Measurements from ENCODE around the gene SPIRE2. TPM values are rescaled to one million over a fixed set of nuclear protein-coding genes. Genes with fewer than 3 reads are reported as not detected.
A peak's percentile ranks its signal among the peaks of the same experiment; 100 is the strongest.
"Not testable (repeated sequence)": the region's sequence is repeated elsewhere in the genome, so short reads cannot be mapped to it uniquely, and the experiment has no call there.

The SPIRE2 gene
- total and polyA plus RNA-seq, 7 donors: 0.82 to 44.0 (median 5.3) TPM

DNA sequence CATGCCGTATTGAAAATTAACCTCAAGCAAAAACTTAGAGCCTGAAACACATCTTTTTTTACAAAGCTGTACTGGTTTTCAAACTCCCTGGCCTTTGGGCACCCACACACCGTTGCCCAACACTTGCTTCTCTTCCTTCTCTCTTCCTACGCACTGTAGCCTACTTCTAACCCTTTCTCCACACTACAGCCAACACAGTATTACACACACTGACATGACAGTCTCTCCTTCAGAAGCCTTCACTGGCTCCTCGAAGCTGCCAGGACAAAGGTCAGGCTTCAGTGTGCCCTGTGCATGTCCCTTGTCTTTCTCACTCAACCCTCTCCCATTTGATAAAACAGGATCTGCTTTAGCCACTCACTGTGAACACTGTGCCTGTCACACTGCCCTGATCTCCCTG lies 19.8 kb upstream of the SPIRE2 start:
- no peak for DNase-seq
- H3K27me3 ChIP-seq: no peaks in the 10 kb centered on the region
- H3K4me1 ChIP-seq: no peaks in the 10 kb centered on the region
- no peak overlapping the region for H3K4me3 ChIP-seq
- no peak overlapping the region for H3K27ac ChIP-seq
- H3K36me3 ChIP-seq: no peaks in the 10 kb centered on the region
- WGBS, 2 donors: 72 to 90% methylated on average over 3 to 4 of the region's 4 CpGs
- H3K9me3 ChIP-seq: no peaks in the 10 kb centered on the region
- intact Hi-C loops (cut with DNase I): no loop called here
- no peak for TF ChIP-seq POLR2A (IDR thresholded peaks at IDR 0.05)

DNA sequence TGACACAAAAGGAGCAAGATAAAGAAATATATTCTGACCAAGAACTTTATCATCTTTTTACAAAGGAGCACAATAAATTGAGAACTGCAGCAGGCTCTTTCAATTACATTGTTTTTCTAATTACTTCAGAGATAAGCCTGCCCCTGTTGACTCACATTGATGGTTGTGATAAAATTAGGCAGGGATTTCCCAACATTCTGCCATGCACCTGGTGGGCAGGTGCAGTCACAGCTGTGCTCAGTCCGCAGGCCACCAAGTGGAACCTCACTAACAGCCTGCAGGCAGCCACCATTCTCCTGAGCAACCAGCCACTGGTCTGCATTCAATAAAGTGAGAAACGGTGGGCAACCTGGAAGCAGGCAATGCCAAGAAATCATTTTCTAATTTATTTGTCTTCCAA lies 17.0 kb upstream of the SPIRE2 start:
- 18 to 67% methylated on average over 2 of the region's 2 CpGs for WGBS, 2 donors

DNA sequence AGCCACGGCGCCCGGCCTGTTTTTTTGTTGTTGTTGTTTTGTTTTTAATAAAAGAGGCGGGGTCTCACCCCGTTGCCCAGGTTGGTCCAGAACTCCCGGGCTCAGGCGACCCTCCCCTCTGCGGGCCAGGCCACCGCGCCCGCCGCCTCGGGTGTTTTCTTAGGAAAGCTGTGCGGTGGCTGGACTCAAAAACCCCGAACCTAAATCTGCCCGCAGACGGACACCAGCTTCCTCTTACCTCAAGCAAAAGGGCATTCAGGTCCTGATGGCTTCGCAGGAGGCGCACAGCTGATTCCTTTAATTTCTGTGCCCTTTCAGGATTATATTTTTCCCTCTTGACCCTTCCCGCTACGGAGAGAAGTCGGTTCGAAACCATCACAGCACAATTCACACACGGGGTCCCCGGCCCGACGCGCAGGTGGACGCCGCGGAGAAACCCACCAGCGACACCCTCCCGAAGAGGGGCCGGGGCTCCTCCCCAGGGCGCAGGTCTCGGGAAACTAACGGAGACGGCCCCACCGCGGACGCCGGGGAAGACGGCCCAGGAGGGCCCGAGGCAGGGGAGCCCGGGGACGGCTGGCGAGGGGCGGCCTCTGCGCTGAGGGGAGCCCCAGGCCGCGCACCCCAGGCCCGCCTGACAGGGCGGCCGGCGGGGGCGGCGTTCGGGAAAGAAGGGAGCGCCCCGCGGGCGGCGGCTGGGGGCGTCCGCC lies 12.5 kb upstream of the SPIRE2 start:
- no peaks in the 10 kb centered on the region for H3K9me3 ChIP-seq
- H3K4me1 ChIP-seq: peaks cover 0 to 19% (median 16%) of the 10 kb centered on the region in 4 donors
- TF ChIP-seq EP300 (IDR thresholded peaks at IDR 0.05): no peak
- no peak for TF ChIP-seq POLR2AphosphoS5 (IDR thresholded peaks at IDR 0.05)
- TF ChIP-seq POLR2A (IDR thresholded peaks at IDR 0.05): no peak
- TF ChIP-seq, protein P1, sequence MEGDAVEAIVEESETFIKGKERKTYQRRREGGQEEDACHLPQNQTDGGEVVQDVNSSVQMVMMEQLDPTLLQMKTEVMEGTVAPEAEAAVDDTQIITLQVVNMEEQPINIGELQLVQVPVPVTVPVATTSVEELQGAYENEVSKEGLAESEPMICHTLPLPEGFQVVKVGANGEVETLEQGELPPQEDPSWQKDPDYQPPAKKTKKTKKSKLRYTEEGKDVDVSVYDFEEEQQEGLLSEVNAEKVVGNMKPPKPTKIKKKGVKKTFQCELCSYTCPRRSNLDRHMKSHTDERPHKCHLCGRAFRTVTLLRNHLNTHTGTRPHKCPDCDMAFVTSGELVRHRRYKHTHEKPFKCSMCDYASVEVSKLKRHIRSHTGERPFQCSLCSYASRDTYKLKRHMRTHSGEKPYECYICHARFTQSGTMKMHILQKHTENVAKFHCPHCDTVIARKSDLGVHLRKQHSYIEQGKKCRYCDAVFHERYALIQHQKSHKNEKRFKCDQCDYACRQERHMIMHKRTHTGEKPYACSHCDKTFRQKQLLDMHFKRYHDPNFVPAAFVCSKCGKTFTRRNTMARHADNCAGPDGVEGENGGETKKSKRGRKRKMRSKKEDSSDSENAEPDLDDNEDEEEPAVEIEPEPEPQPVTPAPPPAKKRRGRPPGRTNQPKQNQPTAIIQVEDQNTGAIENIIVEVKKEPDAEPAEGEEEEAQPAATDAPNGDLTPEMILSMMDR (IDR thresholded peaks at IDR 0.05): no peak
- H3K27ac ChIP-seq: peak overlapping the region in 1 of 4 donors; percentile 91
- no peak for DNase-seq
- H3K27me3 ChIP-seq: peaks cover 0 to 15% (median 0%) of the 10 kb centered on the region in 3 donors
- peak overlapping the region in 3 of 4 donors; percentile 62 to 76 (median 69) for H3K4me3 ChIP-seq
- intact Hi-C loops (cut with DNase I): loop anchor here (5.0 kb wide), 1 partner anchor 57 kb away; the partner anchor contains the start of gene TCF25
- 3 to 5% methylated on average over 65 of the region's 65 CpGs for WGBS, 2 donors
- H3K36me3 ChIP-seq: no peaks in the 10 kb centered on the region

More for the DNA sequence above, 17.0 kb upstream of the SPIRE2 start:
- H3K27ac ChIP-seq: no peak overlapping the region
- TF ChIP-seq POLR2A (IDR thresholded peaks at IDR 0.05): no peak
- DNase-seq: no peak
- H3K9me3 ChIP-seq: no peaks in the 10 kb centered on the region
- intact Hi-C loops (cut with DNase I): no loop called here
- peaks cover 0 to 15% (median 0%) of the 10 kb centered on the region in 3 donors for H3K27me3 ChIP-seq
- H3K4me3 ChIP-seq: no peak overlapping the region
- no peaks in the 10 kb centered on the region for H3K36me3 ChIP-seq
- H3K4me1 ChIP-seq: peaks cover 0 to 10% (median 8%) of the 10 kb centered on the region in 4 donors

DNA sequence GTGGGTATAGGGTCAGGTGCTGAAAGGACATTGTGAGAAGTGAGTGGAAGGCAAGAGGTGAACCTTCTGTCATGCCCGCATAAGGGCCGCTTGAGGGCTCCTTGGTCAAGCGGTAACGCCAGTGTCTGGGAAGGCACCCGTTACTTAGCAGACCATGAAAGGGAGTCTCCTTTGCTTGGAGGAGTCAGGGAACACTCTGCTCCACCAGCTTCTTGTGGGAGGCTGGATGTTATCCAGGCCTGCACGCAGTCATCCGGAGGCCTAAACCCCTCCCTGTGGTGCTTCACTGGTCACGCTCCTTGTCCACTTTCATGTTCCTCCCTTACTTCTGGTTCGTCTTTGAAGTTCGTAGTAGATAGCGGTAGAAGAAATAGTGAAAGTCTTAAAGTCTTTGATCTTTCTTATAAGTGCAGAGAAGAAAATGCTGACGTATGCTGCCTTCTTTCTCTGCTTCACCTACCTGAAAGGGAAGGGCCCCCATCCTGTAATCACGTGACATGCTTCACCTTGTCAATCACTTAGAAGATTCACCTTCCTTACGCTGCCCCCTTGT lies 9.3 kb upstream of the SPIRE2 start:
- H3K27ac ChIP-seq, H3K4me3 ChIP-seq, H3K9me3 ChIP-seq, H3K36me3 ChIP-seq, DNase-seq: not testable (repeated sequence)
- H3K27me3 ChIP-seq: peaks cover 0 to 15% (median 0%) of the 10 kb centered on the region in 3 donors
- WGBS, 2 donors: 68 to 77% methylated on average over 14 of the region's 14 CpGs
- peaks cover 0 to 19% (median 16%) of the 10 kb centered on the region in 4 donors for H3K4me1 ChIP-seq
- intact Hi-C loops (cut with DNase I): loop anchor here (5.0 kb wide), 1 partner anchor 53 kb away; the partner anchor contains the start of gene TCF25

DNA sequence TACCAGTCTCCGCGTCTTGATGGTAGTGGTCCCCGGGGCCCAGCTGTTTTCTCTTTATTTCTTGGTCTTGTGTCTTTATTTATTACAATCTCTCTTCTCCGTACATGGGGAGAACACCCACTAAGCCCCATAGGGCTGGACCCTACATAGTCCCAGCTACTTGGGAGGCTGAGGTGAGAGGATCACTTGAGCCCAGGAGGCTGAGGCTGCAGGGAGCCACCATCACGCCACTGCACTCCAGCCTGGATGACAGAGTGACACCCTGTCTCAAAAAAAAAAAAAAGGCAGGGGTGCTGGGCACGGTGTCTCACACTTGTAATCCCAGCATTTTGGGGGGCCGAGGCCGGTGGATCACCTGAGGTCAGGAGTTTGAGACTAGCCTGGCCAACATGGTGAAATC lies 8.8 kb upstream of the SPIRE2 start:
- peaks cover 0 to 19% (median 16%) of the 10 kb centered on the region in 4 donors for H3K4me1 ChIP-seq
- intact Hi-C loops (cut with DNase I): loop anchor here (5.0 kb wide), 1 partner anchor 53 kb away; the partner anchor contains the start of gene TCF25
- H3K27ac ChIP-seq, H3K4me3 ChIP-seq, H3K36me3 ChIP-seq, H3K9me3 ChIP-seq, DNase-seq: not testable (repeated sequence)
- peaks cover 0 to 15% (median 0%) of the 10 kb centered on the region in 3 donors for H3K27me3 ChIP-seq
- 92 to 98% methylated on average over 8 of the region's 8 CpGs for WGBS, 2 donors

DNA sequence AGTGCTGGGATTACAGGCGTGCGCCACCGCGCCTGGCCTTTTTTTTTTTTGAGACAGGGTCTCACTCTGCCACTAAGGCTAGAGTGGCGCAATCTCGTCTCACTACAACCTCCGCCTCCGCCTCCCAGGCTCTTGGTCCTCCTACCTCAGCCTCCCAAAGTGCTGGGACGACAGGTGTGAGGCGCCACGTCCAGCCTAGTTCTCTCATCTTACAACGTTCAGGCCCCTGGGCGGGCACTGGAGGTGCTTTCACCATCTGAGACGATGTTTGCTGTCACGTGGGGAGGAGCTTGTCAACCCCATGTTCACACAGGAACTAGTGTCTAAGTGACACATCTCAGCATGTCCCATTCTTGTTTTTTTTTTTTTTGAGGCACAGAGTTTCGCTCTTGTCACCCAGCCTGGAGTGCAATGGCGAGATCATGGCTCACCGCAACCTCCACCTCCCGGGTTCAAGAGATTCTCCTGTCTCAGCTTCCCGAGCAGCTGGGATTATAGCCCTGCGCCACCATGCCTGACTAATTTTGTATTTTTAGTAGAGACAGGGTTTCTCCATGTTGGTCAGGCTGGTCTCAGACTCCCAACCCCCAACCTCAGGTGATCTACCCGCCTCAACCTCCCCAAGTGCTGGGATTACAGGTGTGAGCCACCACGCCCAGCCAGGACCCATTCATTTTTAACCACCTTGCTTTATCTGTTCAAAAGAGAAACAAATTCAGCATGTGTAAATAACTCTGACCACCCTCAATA lies 6.7 kb upstream of the SPIRE2 start:
- H3K4me1 ChIP-seq: peaks cover 0 to 9% (median 7%) of the 10 kb centered on the region in 4 donors
- no peak overlapping the region for H3K4me3 ChIP-seq
- DNase-seq: no peak
- H3K27me3 ChIP-seq: no peaks in the 10 kb centered on the region
- intact Hi-C loops (cut with DNase I): no loop called here
- TF ChIP-seq POLR2A (IDR thresholded peaks at IDR 0.05): no peak
- TF ChIP-seq, protein P1 (IDR thresholded peaks at IDR 0.05): no peak
- TF ChIP-seq EP300 (IDR thresholded peaks at IDR 0.05): no peak
- TF ChIP-seq POLR2AphosphoS5 (IDR thresholded peaks at IDR 0.05): no peak
- H3K9me3 ChIP-seq: no peaks in the 10 kb centered on the region
- H3K27ac ChIP-seq: no peak overlapping the region
- 91 to 92% methylated on average over 23 of the region's 23 CpGs for WGBS, 2 donors
- H3K36me3 ChIP-seq: no peaks in the 10 kb centered on the region

All from sigmoid colon (tissue), 7 donors.